ENCODE data around the gene POLA1.

DNA sequence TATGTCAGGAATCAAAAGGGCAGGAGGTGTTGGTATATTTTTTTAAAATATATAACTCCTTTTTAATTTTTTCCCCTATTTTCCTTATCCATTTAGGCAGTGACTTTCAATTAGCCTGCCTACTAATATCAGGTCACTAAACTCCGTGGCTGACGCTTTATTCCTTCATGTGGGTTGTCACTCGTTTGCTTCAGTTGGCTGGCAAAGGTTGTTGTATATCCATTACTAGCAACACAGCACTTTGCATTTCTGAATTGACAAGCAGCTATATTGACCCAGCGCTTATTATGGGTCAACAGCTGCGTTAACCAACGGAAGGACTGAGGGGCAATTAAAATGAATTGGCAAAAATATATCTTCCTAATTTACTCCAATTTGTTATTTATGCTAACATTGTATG, 234.4 kb downstream of the POLA1 start:
- TF ChIP-seq POLR2A (IDR thresholded peaks at IDR 0.05) (no peak), EP300 (IDR thresholded peaks at IDR 0.05) (no peak), POLR2AphosphoS5 (IDR thresholded peaks at IDR 0.05) (no peak)
- TF ChIP-seq, protein P1, sequence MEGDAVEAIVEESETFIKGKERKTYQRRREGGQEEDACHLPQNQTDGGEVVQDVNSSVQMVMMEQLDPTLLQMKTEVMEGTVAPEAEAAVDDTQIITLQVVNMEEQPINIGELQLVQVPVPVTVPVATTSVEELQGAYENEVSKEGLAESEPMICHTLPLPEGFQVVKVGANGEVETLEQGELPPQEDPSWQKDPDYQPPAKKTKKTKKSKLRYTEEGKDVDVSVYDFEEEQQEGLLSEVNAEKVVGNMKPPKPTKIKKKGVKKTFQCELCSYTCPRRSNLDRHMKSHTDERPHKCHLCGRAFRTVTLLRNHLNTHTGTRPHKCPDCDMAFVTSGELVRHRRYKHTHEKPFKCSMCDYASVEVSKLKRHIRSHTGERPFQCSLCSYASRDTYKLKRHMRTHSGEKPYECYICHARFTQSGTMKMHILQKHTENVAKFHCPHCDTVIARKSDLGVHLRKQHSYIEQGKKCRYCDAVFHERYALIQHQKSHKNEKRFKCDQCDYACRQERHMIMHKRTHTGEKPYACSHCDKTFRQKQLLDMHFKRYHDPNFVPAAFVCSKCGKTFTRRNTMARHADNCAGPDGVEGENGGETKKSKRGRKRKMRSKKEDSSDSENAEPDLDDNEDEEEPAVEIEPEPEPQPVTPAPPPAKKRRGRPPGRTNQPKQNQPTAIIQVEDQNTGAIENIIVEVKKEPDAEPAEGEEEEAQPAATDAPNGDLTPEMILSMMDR (IDR thresholded peaks at IDR 0.05): no peak
